Measurements from ENCODE around the gene PTGES2.
A peak's percentile ranks its signal among the peaks of the same experiment; 100 is the strongest.
"Not testable (repeated sequence)": the region's sequence is repeated elsewhere in the genome, so short reads cannot be mapped to it uniquely, and the experiment has no call there.

PTGES2 gene

GRCh38 chr9:128136816-128137793 is 9.6 kb upstream of the PTGES2 start:
- no peak for DNase-seq

GRCh38 chr9:128135561-128135960 is 8.0 kb upstream of the PTGES2 start:
- DNase-seq: not testable (repeated sequence)

GRCh38 chr9:128132139-128132538 is 4.6 kb upstream of the PTGES2 start:
- DNase-seq: not testable (repeated sequence)

- not testable (repeated sequence) for DNase-seq
These were observed 3.8 kb upstream of the PTGES2 start for GRCh38 chr9:128131346-128131745.

- not testable (repeated sequence) for DNase-seq
These were observed 3.1 kb upstream of the PTGES2 start for GRCh38 chr9:128130651-128131050.

- not testable (repeated sequence) for DNase-seq
These were observed 2.6 kb upstream of the PTGES2 start for GRCh38 chr9:128129976-128130590.

- no peak for DNase-seq
These were observed 1.5 kb upstream of the PTGES2 start for GRCh38 chr9:128128836-128129590.

- DNase-seq: peak; percentile 85
These were observed 684 bp upstream of the PTGES2 start for GRCh38 chr9:128127990-128128835.

GRCh38 chr9:128125580-128126354 is 1.8 kb downstream of the PTGES2 start:
- no peak for DNase-seq

GRCh38 chr9:128124873-128125579 is 2.5 kb downstream of the PTGES2 start:
- DNase-seq: no peak

GRCh38 chr9:128124451-128124850 is 3.1 kb downstream of the PTGES2 start:
- DNase-seq: no peak

GRCh38 chr9:128123451-128124080 is 4.0 kb downstream of the PTGES2 start:
- no peak for DNase-seq

GRCh38 chr9:128122809-128123175 is 4.7 kb downstream of the PTGES2 start:
- no peak for DNase-seq

- no peak for DNase-seq
These were observed 5.4 kb downstream of the PTGES2 start for GRCh38 chr9:128121924-128122808.

- no peak for DNase-seq
These were observed 6.1 kb downstream of the PTGES2 start for GRCh38 chr9:128121466-128121810.

GRCh38 chr9:128120741-128121465 is 6.6 kb downstream of the PTGES2 start:
- no peak for DNase-seq

GRCh38 chr9:128120061-128120740 is 7.3 kb downstream of the PTGES2 start:
- no peak for DNase-seq

All from NCI-H1092 (cell line).